Stimulated activated CD8-positive, alpha-beta memory T cell treated with anti-CD3 and anti-CD28 coated beads, Interleukin-2, amount 100 ng/mL, for 1 hour (primary cell): Measurements from ENCODE around the gene MAS1L.
"Not testable (repeated sequence)": the region's sequence is repeated elsewhere in the genome, so short reads cannot be mapped to it uniquely, and the experiment has no call there.

Experiments
- DNase-seq, 2 donors: peaks; one replicate each; pipeline ENCODE4 v3.0.0-alpha.2; 2020; ENCODE audit warnings: low read depth in 2 of 2

MAS1L gene

DNA sequence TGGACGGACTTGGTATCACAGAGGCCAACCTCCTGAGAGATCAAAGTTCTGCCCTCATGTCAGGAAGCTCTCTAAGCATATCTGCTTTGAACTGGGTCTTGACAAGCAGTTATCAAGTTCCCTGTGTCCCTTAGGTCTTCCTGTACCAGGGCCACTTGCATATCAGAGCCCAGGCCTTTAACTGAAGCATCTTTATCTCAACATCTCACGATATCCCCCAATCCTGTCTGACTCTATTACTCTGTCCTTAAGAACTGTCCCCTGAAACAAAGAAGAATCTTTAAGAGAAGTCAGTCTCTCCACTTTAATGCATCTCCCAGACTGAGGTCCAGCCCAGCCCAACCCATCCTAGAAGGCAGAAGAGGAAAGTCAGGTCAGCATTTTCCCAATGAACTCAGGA, 8.2 kb downstream of the MAS1L start:
- DNase-seq: no peak

DNA sequence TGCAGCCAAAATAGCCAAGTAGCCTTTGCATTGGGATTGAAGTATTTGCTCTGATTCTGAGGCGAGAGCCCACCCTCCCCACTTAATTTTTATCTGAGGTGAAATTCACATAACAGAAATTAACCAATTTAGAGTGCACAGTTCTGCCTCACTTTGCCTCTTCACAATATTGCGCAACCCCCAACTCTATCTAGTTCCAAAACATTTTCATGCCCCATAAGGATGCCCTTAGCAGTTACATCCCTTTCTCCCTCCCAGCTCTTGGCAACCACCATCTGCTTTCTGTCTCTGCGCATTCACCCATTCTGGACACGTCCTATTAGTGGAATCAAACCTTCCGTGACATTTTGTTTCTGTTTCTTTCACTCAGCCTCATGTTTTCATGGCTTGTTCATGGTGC, 9.0 kb downstream of the MAS1L start:
- DNase-seq: no peak

DNA sequence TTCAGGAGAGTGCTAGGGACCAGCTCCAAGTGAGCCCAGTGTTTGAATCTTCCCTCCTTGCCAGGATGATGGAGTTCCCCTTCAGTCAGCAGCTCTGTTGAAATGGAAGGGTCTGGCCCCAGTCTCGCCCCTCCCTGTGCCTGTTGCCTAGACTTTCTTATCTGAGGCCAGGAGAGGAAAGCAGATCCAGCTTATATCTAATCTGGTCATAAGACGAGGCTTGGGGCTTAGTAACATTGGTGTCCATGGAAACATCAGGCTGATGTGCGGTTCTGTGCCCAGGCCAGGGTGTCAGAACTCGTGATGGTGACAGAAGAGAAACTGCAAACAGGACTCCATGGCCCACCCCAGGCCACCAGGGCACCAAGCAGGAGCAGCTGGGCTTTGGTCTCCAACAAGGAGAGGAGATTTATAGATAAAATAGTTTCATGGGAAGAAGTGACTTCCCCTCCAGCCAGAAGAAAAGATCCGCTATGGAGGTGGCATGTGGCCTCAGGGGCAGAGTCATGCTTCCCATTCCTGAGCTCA, 9.8 kb downstream of the MAS1L start:
- no peak for DNase-seq

- no peak for DNase-seq
These were observed 12.8 kb downstream of the MAS1L start for GRCh38 chr6:29474996-29475395.

DNA sequence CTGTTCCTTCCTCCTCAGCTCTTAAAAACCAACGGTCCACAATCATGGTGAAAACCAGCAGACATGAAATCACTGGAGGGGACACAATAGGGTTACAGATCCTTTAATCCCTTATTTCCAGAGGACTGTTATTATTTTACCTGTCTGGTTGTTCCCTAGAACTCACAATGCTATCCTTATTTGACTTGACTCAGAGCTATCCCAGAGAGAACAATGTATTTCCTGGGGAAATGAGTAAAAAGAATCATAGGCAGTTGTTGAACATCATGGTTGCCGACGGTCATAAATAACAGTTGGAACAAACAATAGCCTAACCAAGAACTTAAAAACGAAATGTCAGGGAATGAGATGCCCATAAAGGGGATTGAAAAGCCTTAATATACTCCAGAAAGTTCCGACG, 21.5 kb downstream of the MAS1L start:
- DNase-seq: no peak

DNA sequence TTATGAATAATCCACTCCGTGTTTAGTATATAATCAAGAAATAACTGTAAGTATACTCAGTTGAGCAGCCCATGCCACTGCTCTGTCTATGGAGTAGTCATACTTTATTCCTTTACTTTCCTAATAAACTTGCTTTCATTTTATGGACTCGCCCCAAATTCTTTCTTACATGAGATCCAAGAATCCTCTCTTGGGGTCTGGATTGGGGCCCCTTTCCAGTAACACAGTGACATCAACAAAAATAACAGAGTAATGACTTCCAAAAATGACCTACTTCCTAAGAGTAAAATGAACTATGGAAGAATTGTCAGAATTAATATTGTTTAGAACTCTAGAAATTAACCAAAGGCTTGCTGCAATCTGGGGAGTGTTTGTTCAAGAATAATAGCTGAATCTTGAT, 22.0 kb downstream of the MAS1L start:
- no peak for DNase-seq

DNA sequence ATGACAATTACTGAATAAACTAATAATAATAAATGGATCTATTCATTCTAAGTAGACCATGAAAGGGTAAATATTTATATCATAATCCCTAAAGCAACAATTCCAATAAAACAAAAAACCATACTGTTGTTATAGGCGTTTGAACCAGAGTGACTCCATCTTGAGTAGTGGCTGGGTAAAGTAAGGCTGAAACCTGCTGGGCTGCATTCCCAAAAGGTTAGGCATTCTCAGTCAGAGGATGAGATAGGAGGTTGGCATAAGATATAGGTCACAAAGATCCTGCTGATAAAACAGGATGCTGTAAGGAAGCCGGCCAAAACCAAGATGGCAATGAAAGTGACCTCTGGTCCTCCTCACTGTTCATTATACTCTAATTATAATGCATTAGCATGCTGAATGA, 22.5 kb downstream of the MAS1L start:
- DNase-seq: no peak

DNA sequence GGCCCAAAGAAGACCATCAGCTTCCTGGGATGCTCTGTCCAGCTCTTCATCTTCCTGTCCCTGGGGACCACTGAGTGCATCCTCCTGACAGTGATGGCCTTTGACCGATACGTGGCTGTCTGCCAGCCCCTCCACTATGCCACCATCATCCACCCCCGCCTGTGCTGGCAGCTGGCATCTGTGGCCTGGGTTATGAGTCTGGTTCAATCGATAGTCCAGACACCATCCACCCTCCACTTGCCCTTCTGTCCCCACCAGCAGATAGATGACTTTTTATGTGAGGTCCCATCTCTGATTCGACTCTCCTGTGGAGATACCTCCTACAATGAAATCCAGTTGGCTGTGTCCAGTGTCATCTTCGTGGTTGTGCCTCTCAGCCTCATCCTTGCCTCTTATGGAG, 25.7 kb downstream of the MAS1L start:
- no peak for DNase-seq

- DNase-seq: no peak
These were observed 26.5 kb downstream of the MAS1L start for GRCh38 chr6:29461021-29461814.

DNA sequence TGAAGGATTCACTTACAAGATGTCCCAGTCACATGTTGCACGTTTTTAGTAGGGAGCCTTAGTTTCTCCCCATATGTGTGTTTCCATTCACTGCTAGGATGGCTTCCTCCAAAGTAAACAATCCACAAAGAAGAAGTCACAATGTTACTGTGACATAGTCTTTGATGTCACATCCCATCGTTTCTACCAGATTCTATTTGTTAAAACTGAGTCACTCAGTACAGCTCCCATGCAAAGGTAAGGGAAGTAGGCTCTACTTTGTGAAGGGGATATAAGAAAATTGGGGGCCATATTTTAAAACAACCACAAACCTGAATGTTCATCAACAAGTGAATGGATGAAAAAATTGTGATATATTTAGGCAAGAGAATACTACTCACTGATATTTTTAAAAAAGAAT, 30.8 kb downstream of the MAS1L start, which contains the start of the genes OR11A1 and OR2H1:
Gene OR11A1, minus strand, starts transcription at position 101 of the 400 bp plus-strand sequence. CDS start 29,430 bp downstream, outside the sequence.
Gene OR2H1, plus strand, starts transcription at position 185 of the 400 bp plus-strand sequence. CDS start 4,615 bp downstream, outside the sequence.
- no peak for DNase-seq

DNA sequence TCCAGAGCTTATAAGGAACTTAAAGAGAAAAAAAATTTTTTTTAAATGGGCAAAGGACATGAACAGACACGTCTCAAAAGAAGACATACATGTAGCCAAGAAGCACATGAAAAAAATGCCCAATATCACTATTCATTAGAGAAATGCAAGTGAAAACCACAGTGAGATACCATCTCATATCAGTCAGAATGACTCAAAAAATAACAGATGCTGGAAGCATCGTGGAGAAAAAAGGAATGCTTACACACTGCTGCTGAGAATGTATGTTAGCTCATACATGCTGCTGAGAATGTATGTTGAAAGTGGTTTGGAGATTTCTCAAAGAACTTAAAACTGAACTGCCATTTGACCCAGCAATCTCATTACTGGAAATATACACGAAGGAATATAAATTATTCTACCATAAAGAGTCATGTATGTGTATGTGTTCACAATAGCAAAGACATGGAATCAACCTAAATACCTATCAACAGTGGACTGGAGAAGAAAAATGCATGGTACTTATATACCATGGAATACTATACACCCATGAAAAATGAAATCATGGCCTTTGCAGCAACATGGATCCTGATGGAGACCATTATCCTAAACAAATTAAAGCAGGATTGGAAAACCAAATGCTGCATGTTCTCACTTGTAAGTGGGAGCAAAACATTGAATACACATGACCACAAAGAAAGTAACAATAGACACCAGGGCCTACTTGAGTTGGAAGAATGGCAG, 36.1 kb downstream of the MAS1L start:
- DNase-seq: no peak

GRCh38 chr6:29447670-29448069, 40.1 kb downstream of the MAS1L start:
- DNase-seq: no peak

- DNase-seq: not testable (repeated sequence)
These were observed 43.7 kb downstream of the MAS1L start for GRCh38 chr6:29444031-29444430.

DNA sequence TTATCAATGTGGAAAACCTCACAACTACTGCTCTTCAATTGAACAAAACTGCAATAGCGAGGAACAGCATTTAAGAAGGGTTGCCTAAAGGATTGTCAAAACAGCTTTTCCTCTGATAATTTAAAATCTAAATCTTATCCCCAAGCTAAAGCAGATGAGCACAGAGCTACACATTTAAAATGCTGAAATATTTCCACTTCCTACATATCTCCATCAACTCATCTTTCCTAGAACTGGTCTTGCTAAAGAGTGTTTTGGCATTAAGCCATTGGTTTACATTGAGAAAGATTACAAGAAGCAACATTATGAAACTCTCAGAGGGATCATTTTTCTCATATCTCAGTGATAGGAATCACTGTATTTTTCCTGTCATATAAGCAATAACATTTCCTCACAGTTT, 45.0 kb downstream of the MAS1L start:
- DNase-seq: no peak

DNA sequence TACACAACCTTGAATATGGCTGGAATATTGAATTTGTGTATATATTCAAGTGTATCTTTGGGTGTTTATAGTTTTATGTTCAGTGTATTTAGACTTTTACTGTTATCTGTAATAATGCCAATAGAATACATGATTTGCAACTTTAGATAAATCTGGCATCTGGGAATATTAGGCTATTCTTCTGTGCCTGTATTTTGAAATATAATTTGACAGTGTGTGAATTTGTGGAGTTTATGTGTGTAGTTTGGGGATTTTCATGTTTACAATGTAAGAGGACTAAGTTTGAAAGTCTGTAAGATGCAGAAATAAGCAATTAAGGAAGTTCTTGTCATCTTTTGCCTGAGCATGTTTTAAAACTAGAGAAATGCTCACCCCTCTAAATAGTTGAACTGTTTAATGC, 48.8 kb downstream of the MAS1L start, which contains the start of gene OR10C1:
Gene OR10C1, plus strand, starts transcription at position 301 of the 400 bp plus-strand sequence. CDS start 710 bp downstream, outside the sequence.
- no peak for DNase-seq

DNA sequence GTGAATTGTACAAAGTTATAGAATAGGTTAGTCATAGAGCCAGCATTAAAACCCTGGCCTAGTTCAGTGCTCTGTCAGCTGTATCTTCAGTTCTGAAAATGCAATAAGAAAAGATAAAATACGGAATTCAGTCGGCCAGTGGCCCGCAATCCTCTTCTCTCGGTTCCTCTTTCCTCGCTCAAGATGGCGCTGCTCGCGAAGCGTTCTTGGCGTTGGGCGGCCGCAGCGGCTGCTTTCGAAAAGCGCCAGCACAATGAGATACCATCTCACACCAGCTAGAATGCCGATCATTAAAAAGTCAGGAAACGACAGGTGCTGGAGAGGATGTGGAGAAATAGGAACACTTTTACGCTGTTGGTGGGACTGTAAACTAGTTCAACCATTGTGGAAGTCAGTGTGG, 51.0 kb downstream of the MAS1L start:
- not testable (repeated sequence) for DNase-seq
